Measurements from ENCODE around the gene ANXA8.
"Not testable (repeated sequence)": the region's sequence is repeated elsewhere in the genome, so short reads cannot be mapped to it uniquely, and the experiment has no call there.

The ANXA8 gene

DNA sequence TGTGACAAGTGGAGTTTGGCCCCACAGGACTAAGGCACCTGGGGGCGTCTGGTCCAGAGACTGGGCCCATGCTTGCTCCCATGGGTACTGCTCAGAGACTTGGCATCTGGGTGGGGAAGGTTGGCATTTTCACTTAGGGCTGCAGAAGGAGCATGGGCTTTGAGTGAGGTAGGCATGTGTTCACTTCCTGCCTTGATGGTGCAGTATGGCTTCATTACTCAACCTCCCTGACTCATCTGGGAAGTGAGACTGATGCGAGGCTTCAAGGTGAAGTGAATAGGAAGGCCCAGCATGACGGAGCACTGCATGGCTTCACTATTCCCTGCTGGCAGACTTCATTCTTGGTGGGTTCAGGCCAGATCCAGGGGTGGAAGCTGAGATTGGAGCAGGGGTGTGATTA is 11.3 kb downstream of the ANXA8 start:
- not testable (repeated sequence) for DNase-seq (ENCODE audit: low spot score); H2BK12ac ChIP-seq (ENCODE audit: low read length); H3K36me3 ChIP-seq (replicated peaks in 1 of 2; ENCODE audit: control insufficient read depth in 2 of 2, insufficient read depth in 2 of 2, low read length in 2 of 2); H3K27me3 ChIP-seq (ENCODE audit: control insufficient read depth in 3 of 3, insufficient read depth in 3 of 3, low read depth in 1 of 3, low read length in 3 of 3); H3K4me3 ChIP-seq (ENCODE audit: low read length in 2 of 2); H2BK120ac ChIP-seq (ENCODE audit: low read depth, low read length); H2AK5ac ChIP-seq (ENCODE audit: low read depth, low read length); H3K27ac ChIP-seq (replicated peaks; ENCODE audit: low read length); H3K23ac ChIP-seq (ENCODE audit: low read depth, low read length, poor library complexity); H3K4ac ChIP-seq (ENCODE audit: low read length); H4K8ac ChIP-seq (ENCODE audit: low read depth, low read length); H2BK15ac ChIP-seq (ENCODE audit: low read length); H2AFZ ChIP-seq (ENCODE audit: low read length); H3K79me1 ChIP-seq (ENCODE audit: low read depth, low read length); H2BK5ac ChIP-seq (ENCODE audit: low read length); H3K4me1 ChIP-seq (ENCODE audit: control insufficient read depth in 2 of 2, insufficient read depth in 1 of 2, low read depth in 1 of 2, low read length in 2 of 2); H3K18ac ChIP-seq (ENCODE audit: low read length); H3K14ac ChIP-seq (ENCODE audit: low read length); H4K91ac ChIP-seq (ENCODE audit: low read depth, low read length, poor library complexity); H3K9ac ChIP-seq (ENCODE audit: low read depth, low read length, poor library complexity); H3K4me2 ChIP-seq (ENCODE audit: insufficient read depth, low read length, poor library complexity, severe bottlenecking); H3K9me3 ChIP-seq (replicated peaks in 1 of 2; ENCODE audit: control insufficient read depth in 2 of 2, insufficient read depth in 1 of 2, low read depth in 1 of 2, low read length in 2 of 2)
- no CpG with 5 or more reads among the region's 3 CpGs for WGBS, 2 donors (ENCODE audit: extremely low coverage in 2 of 2, insufficient read length in 2 of 2, insufficient replicate concordance in 1 of 2)

DNA sequence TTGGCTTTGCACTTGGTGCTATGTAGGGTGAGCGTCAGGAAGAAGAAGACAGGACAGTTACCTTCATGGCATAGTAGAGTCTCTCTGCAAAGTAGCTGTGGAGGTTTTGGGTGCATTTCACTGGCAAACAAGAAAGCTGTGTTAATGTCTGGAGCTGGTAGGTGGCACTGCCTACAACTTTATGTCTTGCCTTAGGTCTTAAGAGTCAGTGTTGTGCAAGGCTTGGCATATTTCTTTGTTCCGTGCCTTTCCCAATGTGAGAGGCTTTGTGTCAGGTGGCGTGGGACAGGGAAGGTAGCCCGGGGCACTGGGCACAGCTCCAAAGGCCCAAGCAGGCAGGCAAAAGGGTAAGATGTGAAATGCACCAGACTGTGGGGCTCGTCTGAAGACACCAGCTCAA is 11.8 kb downstream of the ANXA8 start:
- H3K4ac ChIP-seq (ENCODE audit: low read length); H3K4me1 ChIP-seq (ENCODE audit: control insufficient read depth in 2 of 2, insufficient read depth in 1 of 2, low read depth in 1 of 2, low read length in 2 of 2); H3K14ac ChIP-seq (ENCODE audit: low read length); H2BK5ac ChIP-seq (ENCODE audit: low read length); H3K27me3 ChIP-seq (ENCODE audit: control insufficient read depth in 3 of 3, insufficient read depth in 3 of 3, low read depth in 1 of 3, low read length in 3 of 3); H3K4me3 ChIP-seq (ENCODE audit: low read length in 2 of 2); H2BK120ac ChIP-seq (ENCODE audit: low read depth, low read length); H3K9me3 ChIP-seq (replicated peaks in 1 of 2; ENCODE audit: control insufficient read depth in 2 of 2, insufficient read depth in 1 of 2, low read depth in 1 of 2, low read length in 2 of 2); H4K8ac ChIP-seq (ENCODE audit: low read depth, low read length); H2AFZ ChIP-seq (ENCODE audit: low read length); DNase-seq (ENCODE audit: low spot score); H2BK15ac ChIP-seq (ENCODE audit: low read length); H2AK5ac ChIP-seq (ENCODE audit: low read depth, low read length); H3K4me2 ChIP-seq (ENCODE audit: insufficient read depth, low read length, poor library complexity, severe bottlenecking); H4K91ac ChIP-seq (ENCODE audit: low read depth, low read length, poor library complexity); H2BK12ac ChIP-seq (ENCODE audit: low read length); H3K23ac ChIP-seq (ENCODE audit: low read depth, low read length, poor library complexity); H3K79me1 ChIP-seq (ENCODE audit: low read depth, low read length); H3K36me3 ChIP-seq (replicated peaks in 1 of 2; ENCODE audit: control insufficient read depth in 2 of 2, insufficient read depth in 2 of 2, low read length in 2 of 2); H3K27ac ChIP-seq (replicated peaks; ENCODE audit: low read length); H3K18ac ChIP-seq (ENCODE audit: low read length); H3K9ac ChIP-seq (ENCODE audit: low read depth, low read length, poor library complexity): not testable (repeated sequence)
- no CpG with 5 or more reads among the region's 5 CpGs for WGBS, 2 donors (ENCODE audit: extremely low coverage in 2 of 2, insufficient read length in 2 of 2, insufficient replicate concordance in 1 of 2)

GRCh38 chr10:47468731-47469528 is 15.0 kb downstream of the ANXA8 start:
- not testable (repeated sequence) for H3K4ac ChIP-seq (ENCODE audit: low read length); H3K4me2 ChIP-seq (ENCODE audit: insufficient read depth, low read length, poor library complexity, severe bottlenecking); H2AK5ac ChIP-seq (ENCODE audit: low read depth, low read length); H3K23ac ChIP-seq (ENCODE audit: low read depth, low read length, poor library complexity); H3K79me1 ChIP-seq (ENCODE audit: low read depth, low read length); H4K91ac ChIP-seq (ENCODE audit: low read depth, low read length, poor library complexity); H3K4me1 ChIP-seq (ENCODE audit: control insufficient read depth in 2 of 2, insufficient read depth in 1 of 2, low read depth in 1 of 2, low read length in 2 of 2); H3K14ac ChIP-seq (ENCODE audit: low read length); H3K27me3 ChIP-seq (ENCODE audit: control insufficient read depth in 3 of 3, insufficient read depth in 3 of 3, low read depth in 1 of 3, low read length in 3 of 3); H2BK5ac ChIP-seq (ENCODE audit: low read length); H3K9ac ChIP-seq (ENCODE audit: low read depth, low read length, poor library complexity); H2BK120ac ChIP-seq (ENCODE audit: low read depth, low read length); H4K8ac ChIP-seq (ENCODE audit: low read depth, low read length); H3K18ac ChIP-seq (ENCODE audit: low read length); H3K27ac ChIP-seq (replicated peaks; ENCODE audit: low read length); H2BK15ac ChIP-seq (ENCODE audit: low read length); H3K36me3 ChIP-seq (replicated peaks in 1 of 2; ENCODE audit: control insufficient read depth in 2 of 2, insufficient read depth in 2 of 2, low read length in 2 of 2); H3K9me3 ChIP-seq (replicated peaks in 1 of 2; ENCODE audit: control insufficient read depth in 2 of 2, insufficient read depth in 1 of 2, low read depth in 1 of 2, low read length in 2 of 2); DNase-seq (ENCODE audit: low spot score); H3K4me3 ChIP-seq (ENCODE audit: low read length in 2 of 2); H2AFZ ChIP-seq (ENCODE audit: low read length); H2BK12ac ChIP-seq (ENCODE audit: low read length)
- WGBS, 2 donors (ENCODE audit: extremely low coverage in 2 of 2, insufficient read length in 2 of 2, insufficient replicate concordance in 1 of 2) = no CpG with 5 or more reads among the region's 20 CpGs

GRCh38 chr10:47467957-47468356 is 16.0 kb downstream of the ANXA8 start:
- not testable (repeated sequence) for H3K79me1 ChIP-seq (ENCODE audit: low read depth, low read length); H2AFZ ChIP-seq (ENCODE audit: low read length)
- WGBS, 2 donors (ENCODE audit: extremely low coverage in 2 of 2, insufficient read length in 2 of 2, insufficient replicate concordance in 1 of 2) = no CpG with 5 or more reads among the region's 7 CpGs

More at GRCh38 chr10:47467957-47468356, 16.0 kb downstream of the ANXA8 start:
- not testable (repeated sequence) for H4K91ac ChIP-seq (ENCODE audit: low read depth, low read length, poor library complexity); H3K27me3 ChIP-seq (ENCODE audit: control insufficient read depth in 3 of 3, insufficient read depth in 3 of 3, low read depth in 1 of 3, low read length in 3 of 3); H3K36me3 ChIP-seq (replicated peaks in 1 of 2; ENCODE audit: control insufficient read depth in 2 of 2, insufficient read depth in 2 of 2, low read length in 2 of 2); H2AK5ac ChIP-seq (ENCODE audit: low read depth, low read length); H3K9me3 ChIP-seq (replicated peaks in 1 of 2; ENCODE audit: control insufficient read depth in 2 of 2, insufficient read depth in 1 of 2, low read depth in 1 of 2, low read length in 2 of 2); H2BK12ac ChIP-seq (ENCODE audit: low read length); H4K8ac ChIP-seq (ENCODE audit: low read depth, low read length); H3K27ac ChIP-seq (replicated peaks; ENCODE audit: low read length); H3K4ac ChIP-seq (ENCODE audit: low read length); H3K23ac ChIP-seq (ENCODE audit: low read depth, low read length, poor library complexity); H3K4me3 ChIP-seq (ENCODE audit: low read length in 2 of 2); H3K4me2 ChIP-seq (ENCODE audit: insufficient read depth, low read length, poor library complexity, severe bottlenecking); H2BK5ac ChIP-seq (ENCODE audit: low read length); H3K14ac ChIP-seq (ENCODE audit: low read length); DNase-seq (ENCODE audit: low spot score); H2BK120ac ChIP-seq (ENCODE audit: low read depth, low read length); H2BK15ac ChIP-seq (ENCODE audit: low read length); H3K18ac ChIP-seq (ENCODE audit: low read length); H3K4me1 ChIP-seq (ENCODE audit: control insufficient read depth in 2 of 2, insufficient read depth in 1 of 2, low read depth in 1 of 2, low read length in 2 of 2); H3K9ac ChIP-seq (ENCODE audit: low read depth, low read length, poor library complexity)
